GM18502 (cell line): ENCODE measurements around the gene VWA8.
"Not testable (repeated sequence)": the region's sequence is repeated elsewhere in the genome, so short reads cannot be mapped to it uniquely, and the experiment has no call there.

Experiments used
- ATAC-seq: cut with Tn5 transposase; IDR thresholded peaks from one replicate; pipeline ENCODE4 v1.9.1; 2021; ENCODE audit warnings: mild to moderate bottlenecking; ENCODE audit not compliant: unreplicated experiment, poor library complexity

The VWA8 gene

GRCh38 chr13:41930154-41930553 lies 30.8 kb downstream of the VWA8 start:
- no peak for ATAC-seq

GRCh38 chr13:41928323-41928722 lies 32.6 kb downstream of the VWA8 start:
- no peak for ATAC-seq

DNA sequence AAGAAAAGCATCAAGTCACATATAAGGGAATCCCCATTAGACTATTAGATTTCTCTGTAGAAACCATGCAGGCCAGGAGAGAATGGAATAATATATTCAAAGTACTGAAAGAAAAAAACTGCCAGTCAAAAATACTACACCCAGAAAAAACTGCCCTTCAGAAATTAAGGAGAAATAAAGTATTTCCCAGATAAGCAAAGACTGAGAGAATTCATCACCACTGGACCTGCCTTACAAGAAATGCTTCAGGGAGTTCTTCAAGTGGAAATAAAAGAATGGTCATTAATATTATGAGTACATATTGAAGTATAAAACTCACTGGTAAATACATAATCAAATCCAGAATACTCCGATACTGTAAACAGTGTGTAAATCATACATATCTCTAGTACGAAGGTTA lies 35.9 kb downstream of the VWA8 start:
- no peak for ATAC-seq

DNA sequence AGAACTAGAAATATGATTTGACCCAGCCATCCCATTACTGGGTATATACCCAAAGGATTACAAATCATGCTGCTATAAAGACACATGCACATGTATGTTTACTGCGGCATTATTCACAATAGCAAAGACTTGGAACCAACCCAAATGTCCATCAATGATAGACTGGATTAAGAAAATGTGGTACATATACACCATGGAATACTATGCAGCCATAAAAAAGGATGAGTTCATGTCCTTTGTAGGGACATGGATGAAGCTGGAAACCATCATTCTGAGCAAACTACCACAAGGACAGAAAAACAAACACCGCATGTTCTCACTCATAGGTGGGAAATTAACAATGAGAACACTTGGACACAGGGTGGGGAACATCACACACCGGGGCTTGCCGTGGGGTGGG lies 38.0 kb downstream of the VWA8 start:
- not testable (repeated sequence) for ATAC-seq

GRCh38 chr13:41919741-41920487 lies 41.0 kb downstream of the VWA8 start:
- no peak for ATAC-seq

DNA sequence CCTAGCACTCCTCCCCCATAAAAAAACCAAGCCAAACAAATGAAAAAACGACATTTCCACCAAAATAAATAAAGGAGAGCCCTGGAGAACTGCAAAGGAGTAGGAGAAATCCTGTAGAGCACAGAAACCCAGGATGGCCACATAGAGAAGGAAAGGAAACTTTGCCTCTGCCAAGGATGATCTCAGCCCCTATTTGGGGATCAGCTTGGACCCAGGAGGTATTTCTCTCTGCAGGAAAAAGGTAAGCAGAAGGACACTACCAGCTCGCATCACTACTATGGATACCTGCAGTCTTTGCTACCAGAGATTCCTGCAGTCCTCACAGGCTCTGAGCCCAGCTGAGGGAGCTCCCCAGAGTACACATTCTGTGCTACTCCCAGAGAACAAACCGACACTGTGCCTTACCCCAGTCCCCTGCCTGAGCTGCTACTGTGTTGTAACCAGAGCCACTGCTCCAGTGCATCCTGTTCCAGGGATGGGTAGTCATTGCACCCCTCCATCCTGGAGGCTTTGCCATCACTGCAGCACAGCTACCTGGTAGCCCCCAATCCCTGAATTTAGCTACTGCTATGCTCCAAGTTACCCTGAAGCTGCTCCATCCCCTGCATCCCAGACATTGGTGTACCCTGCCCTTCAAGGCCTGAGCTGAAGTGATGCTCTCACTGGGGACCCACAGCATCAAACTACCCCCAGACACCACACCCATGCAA lies 41.7 kb downstream of the VWA8 start:
- ATAC-seq = no peak

GRCh38 chr13:41917641-41918040 lies 43.3 kb downstream of the VWA8 start:
- no peak for ATAC-seq

GRCh38 chr13:41916173-41916954 lies 44.5 kb downstream of the VWA8 start:
- peak; percentile 96 for ATAC-seq

DNA sequence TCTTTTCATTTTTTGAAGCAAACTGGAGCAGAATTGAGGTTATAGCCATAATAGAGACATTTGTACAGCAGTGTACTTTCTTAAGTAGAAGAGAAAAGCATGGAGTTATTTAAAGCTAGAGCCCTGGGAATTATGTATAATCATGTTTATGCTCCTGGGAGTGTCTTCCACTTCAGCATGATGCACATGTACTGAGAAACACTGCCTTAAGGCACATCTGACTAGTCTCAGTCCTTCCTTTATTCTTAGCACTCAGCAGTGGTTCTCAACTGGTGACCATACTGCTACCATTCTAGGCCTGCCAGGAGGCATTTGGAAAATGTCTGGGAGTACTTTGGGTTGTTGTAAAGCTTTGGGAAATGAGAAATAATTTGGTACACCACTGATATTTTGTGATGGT lies 45.8 kb downstream of the VWA8 start:
- no peak for ATAC-seq

DNA sequence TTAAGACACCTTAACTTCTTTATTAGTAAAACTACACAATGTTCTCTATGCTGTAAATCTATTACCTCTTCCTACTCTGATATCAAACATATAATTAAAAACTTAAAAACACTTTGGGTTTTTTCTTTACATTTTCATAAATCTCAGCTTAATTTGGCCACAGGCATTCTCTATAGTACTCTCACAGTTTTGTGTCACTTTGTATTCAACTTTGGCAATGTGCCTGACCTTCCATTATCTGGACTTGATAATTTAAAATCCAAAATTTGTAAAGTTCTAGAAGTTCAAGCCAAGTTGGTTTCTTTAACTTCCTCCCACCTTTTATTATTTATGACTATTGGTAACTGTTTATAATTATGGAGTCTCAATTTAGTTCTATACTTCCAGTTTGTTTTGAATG lies 46.4 kb downstream of the VWA8 start:
- ATAC-seq = no peak

GRCh38 chr13:41909506-41909905 lies 51.4 kb downstream of the VWA8 start:
- no peak for ATAC-seq

GRCh38 chr13:41905600-41906254 lies 55.2 kb downstream of the VWA8 start:
- ATAC-seq = peak; percentile 94

GRCh38 chr13:41900918-41901317 lies 60.0 kb downstream of the VWA8 start:
- no peak for ATAC-seq

DNA sequence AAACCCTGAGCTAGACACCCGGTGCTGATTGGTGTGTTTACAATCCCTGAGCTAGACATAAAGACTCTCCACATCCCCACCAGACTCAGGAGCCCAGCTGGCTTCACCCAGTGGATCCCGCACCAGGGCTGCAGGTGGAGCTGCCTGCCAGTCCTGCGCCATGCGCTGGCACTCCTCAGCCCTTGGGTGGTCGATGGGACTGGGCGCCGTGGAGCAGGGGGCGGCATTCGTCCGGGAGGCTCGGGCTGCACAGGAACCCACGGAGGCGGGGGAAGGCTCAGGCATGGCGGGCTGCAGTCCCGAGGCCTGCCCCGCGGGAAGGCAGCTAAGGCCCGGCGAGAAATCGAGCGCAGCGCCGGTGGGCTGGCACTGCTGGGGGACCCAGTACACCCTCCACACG lies 62.5 kb downstream of the VWA8 start:
- ATAC-seq = not testable (repeated sequence)

GRCh38 chr13:41897126-41897525 lies 63.8 kb downstream of the VWA8 start:
- ATAC-seq = no peak

DNA sequence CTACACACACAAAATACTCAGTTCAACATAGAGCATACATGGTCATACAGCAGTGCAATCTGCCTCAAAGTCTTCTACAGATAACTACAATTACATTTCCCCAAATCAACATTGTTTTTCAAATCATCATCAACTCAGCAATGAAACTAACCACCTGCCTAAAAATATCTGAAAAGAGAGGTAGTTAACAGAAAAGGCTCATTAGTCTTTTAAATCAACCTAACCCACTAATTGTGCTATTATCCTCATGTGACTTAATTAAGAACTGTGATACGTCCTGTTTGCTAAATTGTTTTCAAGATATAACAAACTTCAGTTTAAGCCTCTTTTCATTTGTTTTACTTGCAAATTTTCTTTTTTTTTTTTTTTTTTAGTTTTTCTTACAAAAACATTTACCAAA lies 65.4 kb downstream of the VWA8 start:
- ATAC-seq = no peak

DNA sequence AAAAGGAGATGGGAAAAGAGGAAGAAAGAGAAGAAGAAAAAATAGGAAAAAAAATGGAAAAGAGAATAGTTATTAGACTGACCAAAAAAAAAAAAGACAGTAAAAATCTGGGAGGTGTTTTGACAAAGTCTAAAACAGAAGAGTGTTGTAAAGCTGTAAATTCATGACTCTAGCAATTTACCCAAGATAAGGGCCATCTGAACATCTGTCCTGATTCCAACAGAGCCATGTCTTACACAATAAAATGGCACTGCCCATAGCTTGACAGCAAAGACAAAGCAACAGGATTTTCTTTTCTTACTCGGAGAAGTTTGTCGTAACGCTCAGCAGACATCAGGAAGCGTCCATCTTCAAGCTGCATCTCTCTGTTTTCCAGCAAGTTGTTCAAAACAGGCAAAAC lies 69.8 kb downstream of the VWA8 start:
- no peak for ATAC-seq

DNA sequence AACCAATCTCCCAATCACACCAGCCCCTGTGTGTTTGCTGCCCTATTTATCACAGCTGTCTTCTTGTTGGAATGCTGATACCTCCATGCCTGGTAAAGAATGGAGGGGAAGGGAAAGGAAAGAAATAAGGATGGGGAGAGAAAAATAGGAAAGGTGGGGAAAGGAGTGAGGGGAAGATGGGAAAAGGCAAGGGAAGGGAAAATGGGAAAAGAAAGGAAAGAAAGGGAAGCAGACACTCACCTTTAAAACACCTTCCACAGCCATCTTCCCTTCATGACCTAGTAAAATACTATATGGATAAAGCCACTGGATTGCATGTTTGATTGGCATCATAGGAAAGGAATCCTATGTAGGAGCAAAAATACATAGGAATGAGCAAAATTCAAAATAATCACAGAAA lies 77.8 kb downstream of the VWA8 start:
- no peak for ATAC-seq

GRCh38 chr13:41881890-41882289 lies 79.0 kb downstream of the VWA8 start:
- ATAC-seq = not testable (repeated sequence)

DNA sequence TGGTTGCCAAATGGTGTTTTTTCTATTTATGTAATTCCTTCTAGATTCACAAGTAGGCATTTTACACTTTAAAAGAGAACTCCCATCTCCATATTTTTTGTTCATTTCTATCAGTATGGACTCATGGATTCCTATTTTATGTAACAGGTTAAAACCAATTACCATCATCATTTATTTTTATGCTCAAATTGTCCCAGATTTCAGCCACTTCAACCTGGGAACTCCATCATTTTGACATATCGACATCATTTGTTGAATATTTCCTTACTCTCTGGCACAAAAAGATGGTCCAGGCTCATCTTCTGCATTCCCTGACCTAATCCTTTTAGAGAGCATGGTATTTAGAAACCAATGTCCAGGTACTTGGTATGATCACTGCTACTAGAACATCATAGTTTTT lies 79.9 kb downstream of the VWA8 start:
- no peak for ATAC-seq

- ATAC-seq = no peak
These were observed 96.3 kb downstream of the VWA8 start for GRCh38 chr13:41864658-41865057.
